ENCODE results near the gene ZNF609.

ZNF609 gene

DNA sequence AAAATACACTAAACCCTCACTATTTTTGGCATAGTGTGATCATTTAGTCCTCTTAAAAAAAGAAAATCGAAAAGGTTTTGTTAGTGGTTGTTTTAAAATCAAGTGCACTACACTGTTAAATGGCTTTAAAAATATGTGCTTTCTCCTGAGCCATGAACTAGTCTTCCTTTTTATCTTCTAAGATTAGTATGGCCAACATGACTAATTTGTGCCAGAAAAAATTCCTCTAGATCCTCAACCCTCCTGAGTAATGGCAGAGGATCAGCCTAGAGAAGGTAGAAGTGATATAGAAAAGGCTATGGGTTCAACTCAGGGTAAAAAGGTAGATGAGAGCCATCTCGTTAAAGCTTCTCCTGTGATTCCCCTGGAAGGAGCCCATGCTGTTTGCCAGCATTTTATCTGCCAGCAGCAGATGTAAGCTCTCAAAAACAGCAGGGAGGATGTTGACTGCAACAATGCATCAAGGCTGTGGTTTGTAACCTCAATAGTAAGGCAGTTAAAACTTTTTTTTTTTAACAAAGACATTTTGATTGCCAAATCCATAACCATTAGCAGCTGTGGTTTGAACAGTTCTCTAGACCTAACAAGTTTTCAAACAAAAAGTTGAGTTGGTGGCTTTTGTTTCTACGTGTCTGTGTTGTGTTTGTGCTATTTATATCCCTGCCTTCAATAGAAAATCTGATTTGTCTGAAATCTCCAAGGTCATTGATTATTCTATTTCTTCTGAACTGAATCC, 30.2 kb upstream of the ZNF609 start:
- no peak for TF ChIP-seq ZNF565 (CRISPR knock-in tag; conservative IDR thresholded peaks at IDR 0.05; ENCODE audit: low read depth)
- TF ChIP-seq, protein P1, sequence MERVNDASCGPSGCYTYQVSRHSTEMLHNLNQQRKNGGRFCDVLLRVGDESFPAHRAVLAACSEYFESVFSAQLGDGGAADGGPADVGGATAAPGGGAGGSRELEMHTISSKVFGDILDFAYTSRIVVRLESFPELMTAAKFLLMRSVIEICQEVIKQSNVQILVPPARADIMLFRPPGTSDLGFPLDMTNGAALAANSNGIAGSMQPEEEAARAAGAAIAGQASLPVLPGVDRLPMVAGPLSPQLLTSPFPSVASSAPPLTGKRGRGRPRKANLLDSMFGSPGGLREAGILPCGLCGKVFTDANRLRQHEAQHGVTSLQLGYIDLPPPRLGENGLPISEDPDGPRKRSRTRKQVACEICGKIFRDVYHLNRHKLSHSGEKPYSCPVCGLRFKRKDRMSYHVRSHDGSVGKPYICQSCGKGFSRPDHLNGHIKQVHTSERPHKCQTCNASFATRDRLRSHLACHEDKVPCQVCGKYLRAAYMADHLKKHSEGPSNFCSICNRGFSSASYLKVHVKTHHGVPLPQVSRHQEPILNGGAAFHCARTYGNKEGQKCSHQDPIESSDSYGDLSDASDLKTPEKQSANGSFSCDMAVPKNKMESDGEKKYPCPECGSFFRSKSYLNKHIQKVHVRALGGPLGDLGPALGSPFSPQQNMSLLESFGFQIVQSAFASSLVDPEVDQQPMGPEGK (CRISPR knock-in tag; IDR thresholded peaks at IDR 0.05; ENCODE audit: borderline replicate concordance), result no peak
- no peak for TF ChIP-seq BACH2 (CRISPR knock-in tag; IDR thresholded peaks at IDR 0.05; ENCODE audit: borderline replicate concordance)
- TF ChIP-seq ZFP30 (CRISPR knock-in tag; IDR thresholded peaks at IDR 0.05), result no peak
- TF ChIP-seq SNAI2 (CRISPR knock-in tag; IDR thresholded peaks at IDR 0.05), result no peak
- no peak for TF ChIP-seq GLIS3 (CRISPR knock-in tag; IDR thresholded peaks at IDR 0.05)
- no peak for TF ChIP-seq ZNF8 (CRISPR knock-in tag; IDR thresholded peaks at IDR 0.05)
- TF ChIP-seq OSR1 (CRISPR knock-in tag; IDR thresholded peaks at IDR 0.05), result no peak
- TF ChIP-seq TCF4 (CRISPR knock-in tag; IDR thresholded peaks at IDR 0.05; ENCODE audit: borderline replicate concordance), result no peak
- TF ChIP-seq RARB (CRISPR knock-in tag; IDR thresholded peaks at IDR 0.05), result no peak
- no peak for TF ChIP-seq PPARA (CRISPR knock-in tag; IDR thresholded peaks at IDR 0.05; ENCODE audit: borderline replicate concordance)
- TF ChIP-seq, protein P2, sequence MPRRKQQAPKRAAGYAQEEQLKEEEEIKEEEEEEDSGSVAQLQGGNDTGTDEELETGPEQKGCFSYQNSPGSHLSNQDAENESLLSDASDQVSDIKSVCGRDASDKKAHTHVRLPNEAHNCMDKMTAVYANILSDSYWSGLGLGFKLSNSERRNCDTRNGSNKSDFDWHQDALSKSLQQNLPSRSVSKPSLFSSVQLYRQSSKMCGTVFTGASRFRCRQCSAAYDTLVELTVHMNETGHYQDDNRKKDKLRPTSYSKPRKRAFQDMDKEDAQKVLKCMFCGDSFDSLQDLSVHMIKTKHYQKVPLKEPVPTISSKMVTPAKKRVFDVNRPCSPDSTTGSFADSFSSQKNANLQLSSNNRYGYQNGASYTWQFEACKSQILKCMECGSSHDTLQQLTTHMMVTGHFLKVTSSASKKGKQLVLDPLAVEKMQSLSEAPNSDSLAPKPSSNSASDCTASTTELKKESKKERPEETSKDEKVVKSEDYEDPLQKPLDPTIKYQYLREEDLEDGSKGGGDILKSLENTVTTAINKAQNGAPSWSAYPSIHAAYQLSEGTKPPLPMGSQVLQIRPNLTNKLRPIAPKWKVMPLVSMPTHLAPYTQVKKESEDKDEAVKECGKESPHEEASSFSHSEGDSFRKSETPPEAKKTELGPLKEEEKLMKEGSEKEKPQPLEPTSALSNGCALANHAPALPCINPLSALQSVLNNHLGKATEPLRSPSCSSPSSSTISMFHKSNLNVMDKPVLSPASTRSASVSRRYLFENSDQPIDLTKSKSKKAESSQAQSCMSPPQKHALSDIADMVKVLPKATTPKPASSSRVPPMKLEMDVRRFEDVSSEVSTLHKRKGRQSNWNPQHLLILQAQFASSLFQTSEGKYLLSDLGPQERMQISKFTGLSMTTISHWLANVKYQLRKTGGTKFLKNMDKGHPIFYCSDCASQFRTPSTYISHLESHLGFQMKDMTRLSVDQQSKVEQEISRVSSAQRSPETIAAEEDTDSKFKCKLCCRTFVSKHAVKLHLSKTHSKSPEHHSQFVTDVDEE (CRISPR knock-in tag; IDR thresholded peaks at IDR 0.05), result no peak
- no peak for TF ChIP-seq ISL1 (CRISPR knock-in tag; IDR thresholded peaks at IDR 0.05)
- TF ChIP-seq ARNTL (CRISPR knock-in tag; IDR thresholded peaks at IDR 0.05; ENCODE audit: borderline replicate concordance, low read depth), result no peak
- peak; percentile 88 for ATAC-seq

DNA sequence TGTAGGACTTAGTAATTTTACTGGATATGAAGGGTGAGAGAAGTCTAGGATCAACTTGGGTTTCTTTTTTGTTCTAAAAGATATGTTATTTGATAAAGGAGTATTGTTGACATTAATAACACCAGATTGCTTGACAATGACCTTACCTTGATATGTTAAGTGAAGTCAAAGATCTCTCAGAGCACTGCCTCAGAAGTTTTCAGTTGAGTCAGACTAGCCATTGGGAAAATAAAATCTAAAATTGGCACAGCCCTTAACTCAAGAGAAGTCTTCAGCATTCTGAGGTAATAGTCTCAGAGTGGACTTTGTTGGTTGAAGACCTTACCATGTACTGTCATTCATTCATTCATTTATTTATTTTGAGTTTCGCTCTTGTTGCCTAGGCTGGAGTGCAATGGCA, 22.4 kb upstream of the ZNF609 start:
- TF ChIP-seq ZFP3 (CRISPR knock-in tag; IDR thresholded peaks at IDR 0.05) (no peak), ZNF8 (CRISPR knock-in tag; IDR thresholded peaks at IDR 0.05) (no peak), ZNF70 (CRISPR knock-in tag; IDR thresholded peaks at IDR 0.05) (no peak), TCF4 (CRISPR knock-in tag; IDR thresholded peaks at IDR 0.05; ENCODE audit: borderline replicate concordance) (no peak), RARB (CRISPR knock-in tag; IDR thresholded peaks at IDR 0.05) (no peak), OSR1 (CRISPR knock-in tag; IDR thresholded peaks at IDR 0.05) (no peak), PPARA (CRISPR knock-in tag; IDR thresholded peaks at IDR 0.05; ENCODE audit: borderline replicate concordance) (no peak), ARNTL (CRISPR knock-in tag; IDR thresholded peaks at IDR 0.05; ENCODE audit: borderline replicate concordance, low read depth) (no peak), ZNF565 (CRISPR knock-in tag; conservative IDR thresholded peaks at IDR 0.05; ENCODE audit: low read depth) (no peak), SNAI2 (CRISPR knock-in tag; IDR thresholded peaks at IDR 0.05) (no peak), BACH2 (CRISPR knock-in tag; IDR thresholded peaks at IDR 0.05; ENCODE audit: borderline replicate concordance) (no peak), ZC3H10 (CRISPR knock-in tag; IDR thresholded peaks at IDR 0.05) (no peak), ZFP30 (CRISPR knock-in tag; IDR thresholded peaks at IDR 0.05) (no peak), TOX (CRISPR knock-in tag; IDR thresholded peaks at IDR 0.05; ENCODE audit: borderline replicate concordance) (no peak), CSDC2 (CRISPR knock-in tag; IDR thresholded peaks at IDR 0.05) (no peak)
- TF ChIP-seq, protein P3, sequence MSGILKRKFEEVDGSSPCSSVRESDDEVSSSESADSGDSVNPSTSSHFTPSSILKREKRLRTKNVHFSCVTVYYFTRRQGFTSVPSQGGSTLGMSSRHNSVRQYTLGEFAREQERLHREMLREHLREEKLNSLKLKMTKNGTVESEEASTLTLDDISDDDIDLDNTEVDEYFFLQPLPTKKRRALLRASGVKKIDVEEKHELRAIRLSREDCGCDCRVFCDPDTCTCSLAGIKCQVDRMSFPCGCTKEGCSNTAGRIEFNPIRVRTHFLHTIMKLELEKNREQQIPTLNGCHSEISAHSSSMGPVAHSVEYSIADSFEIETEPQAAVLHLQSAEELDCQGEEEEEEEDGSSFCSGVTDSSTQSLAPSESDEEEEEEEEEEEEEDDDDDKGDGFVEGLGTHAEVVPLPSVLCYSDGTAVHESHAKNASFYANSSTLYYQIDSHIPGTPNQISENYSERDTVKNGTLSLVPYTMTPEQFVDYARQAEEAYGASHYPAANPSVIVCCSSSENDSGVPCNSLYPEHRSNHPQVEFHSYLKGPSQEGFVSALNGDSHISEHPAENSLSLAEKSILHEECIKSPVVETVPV (CRISPR knock-in tag; IDR thresholded peaks at IDR 0.05), result no peak
- TF ChIP-seq, protein P4, sequence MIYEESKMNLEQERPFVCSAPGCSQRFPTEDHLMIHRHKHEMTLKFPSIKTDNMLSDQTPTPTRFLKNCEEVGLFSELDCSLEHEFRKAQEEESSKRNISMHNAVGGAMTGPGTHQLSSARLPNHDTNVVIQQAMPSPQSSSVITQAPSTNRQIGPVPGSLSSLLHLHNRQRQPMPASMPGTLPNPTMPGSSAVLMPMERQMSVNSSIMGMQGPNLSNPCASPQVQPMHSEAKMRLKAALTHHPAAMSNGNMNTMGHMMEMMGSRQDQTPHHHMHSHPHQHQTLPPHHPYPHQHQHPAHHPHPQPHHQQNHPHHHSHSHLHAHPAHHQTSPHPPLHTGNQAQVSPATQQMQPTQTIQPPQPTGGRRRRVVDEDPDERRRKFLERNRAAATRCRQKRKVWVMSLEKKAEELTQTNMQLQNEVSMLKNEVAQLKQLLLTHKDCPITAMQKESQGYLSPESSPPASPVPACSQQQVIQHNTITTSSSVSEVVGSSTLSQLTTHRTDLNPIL (CRISPR knock-in tag; IDR thresholded peaks at IDR 0.05; ENCODE audit: low read depth), result no peak
- TF ChIP-seq, protein P5, sequence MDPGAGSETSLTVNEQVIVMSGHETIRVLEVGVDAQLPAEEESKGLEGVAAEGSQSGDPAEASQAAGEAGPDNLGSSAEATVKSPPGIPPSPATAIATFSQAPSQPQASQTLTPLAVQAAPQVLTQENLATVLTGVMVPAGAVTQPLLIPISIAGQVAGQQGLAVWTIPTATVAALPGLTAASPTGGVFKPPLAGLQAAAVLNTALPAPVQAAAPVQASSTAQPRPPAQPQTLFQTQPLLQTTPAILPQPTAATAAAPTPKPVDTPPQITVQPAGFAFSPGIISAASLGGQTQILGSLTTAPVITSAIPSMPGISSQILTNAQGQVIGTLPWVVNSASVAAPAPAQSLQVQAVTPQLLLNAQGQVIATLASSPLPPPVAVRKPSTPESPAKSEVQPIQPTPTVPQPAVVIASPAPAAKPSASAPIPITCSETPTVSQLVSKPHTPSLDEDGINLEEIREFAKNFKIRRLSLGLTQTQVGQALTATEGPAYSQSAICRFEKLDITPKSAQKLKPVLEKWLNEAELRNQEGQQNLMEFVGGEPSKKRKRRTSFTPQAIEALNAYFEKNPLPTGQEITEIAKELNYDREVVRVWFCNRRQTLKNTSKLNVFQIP (CRISPR knock-in tag; IDR thresholded peaks at IDR 0.05; ENCODE audit: borderline replicate concordance, low read depth), result no peak
- TF ChIP-seq, protein P2 (CRISPR knock-in tag; IDR thresholded peaks at IDR 0.05), result no peak
- TF ChIP-seq, protein P1 (CRISPR knock-in tag; IDR thresholded peaks at IDR 0.05; ENCODE audit: borderline replicate concordance), result no peak
- ATAC-seq, result no peak

Measured in SK-N-SH treated with all-trans-retinoic acid at 6 μM for 48 hours (cell line).